ENCODE results near the gene LRCH3.

The LRCH3 gene

DNA sequence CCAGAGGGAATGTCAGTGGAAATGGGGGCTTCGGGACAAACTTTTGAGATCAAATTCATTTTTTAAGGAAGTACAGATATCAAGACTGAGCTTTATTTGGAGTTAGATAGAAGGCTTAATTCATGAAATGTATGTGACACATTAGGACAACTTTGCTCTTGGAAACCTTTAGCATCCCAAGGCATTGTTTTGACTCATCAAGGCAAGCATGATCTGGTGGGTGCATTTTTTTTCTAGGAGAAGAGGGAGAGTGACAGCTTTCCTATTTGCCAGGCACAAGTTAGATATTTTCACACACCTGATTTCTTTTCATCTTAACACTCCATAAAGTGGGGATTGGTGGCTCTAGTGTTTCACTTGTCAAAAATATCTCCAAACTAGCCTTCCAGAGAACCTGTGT is 97.5 kb downstream of the LRCH3 start:
- CTCF ChIA-PET, result interaction anchor here (0.9 kb wide), 1 partner anchor 17 kb away, joined by 5 read pairs; no protein-coding TSS in a partner anchor
- Histone ChIP-seq H3K4me1 (ENCODE audit: control insufficient read depth, insufficient read depth, low read length) (no peaks in the 10 kb centered on the region), H3K9me3 (ENCODE audit: control insufficient read depth, insufficient read depth, low read depth, low read length) (no peaks in the 10 kb centered on the region), H3K36me3 (ENCODE audit: control insufficient read depth in 2 of 2, insufficient read depth in 1 of 2, low read length in 2 of 2) (peaks cover 0 to 12% of the 10 kb centered on the region in 2 experiments; a peak in 1 of 3 replicates), H3K27ac (ENCODE audit: extremely low read depth, low read depth, low read length) (no peak overlapping the region), H3K4me3 (ENCODE audit: low read depth, low read length) (no peak overlapping the region)
- POLR2A ChIA-PET, result no interaction called here
- no peak for TF ChIP-seq ZXDB (tag by site-specific recombination; IDR thresholded peaks at IDR 0.05)
- no peak for TF ChIP-seq ZNF623 (tag by site-specific recombination; IDR thresholded peaks at IDR 0.05)
- TF ChIP-seq ZNF2 (tag by site-specific recombination; IDR thresholded peaks at IDR 0.05), result no peak
- TF ChIP-seq ZNF341 (tag by site-specific recombination; IDR thresholded peaks at IDR 0.05; ENCODE audit: low read depth), result no peak
- TF ChIP-seq GLI4 (tag by site-specific recombination; IDR thresholded peaks at IDR 0.05), result no peak
- no peak for TF ChIP-seq ZNF626 (tag by site-specific recombination; IDR thresholded peaks at IDR 0.05)

DNA sequence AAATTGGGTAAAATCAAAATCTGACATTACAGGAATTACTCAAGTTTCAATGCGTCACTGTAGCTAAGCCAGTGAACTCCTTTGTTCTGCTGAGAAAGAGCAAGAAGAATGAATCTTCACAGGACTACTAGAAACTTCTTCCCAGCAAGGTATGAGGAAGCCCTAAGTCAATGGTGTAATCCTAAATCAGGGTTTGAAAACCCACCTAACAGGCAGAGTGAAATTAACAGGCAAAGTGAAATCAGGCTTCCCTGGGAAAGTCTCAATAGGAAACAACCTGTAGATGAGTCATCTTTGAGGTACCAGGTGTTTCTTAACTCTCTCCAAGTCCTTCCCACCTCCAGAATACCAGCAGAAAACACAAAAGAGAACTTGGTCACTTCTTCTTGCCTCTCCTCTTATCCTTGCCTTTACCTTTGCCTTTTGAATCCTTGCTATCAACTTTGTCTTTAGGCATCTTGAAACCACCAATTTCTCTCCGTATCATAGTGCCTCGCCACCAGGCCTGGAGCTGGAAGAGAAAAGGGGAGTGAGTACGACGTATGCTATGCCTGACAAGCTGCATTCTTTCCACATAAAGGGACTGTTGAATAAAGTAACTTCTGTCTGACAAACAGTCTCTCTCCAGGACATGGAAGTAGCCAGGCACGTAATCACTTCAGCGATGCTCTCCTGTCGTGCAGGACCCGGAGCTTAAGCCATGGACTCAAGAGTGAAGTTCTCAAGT is 98.3 kb downstream of the LRCH3 start:
- Histone ChIP-seq H3K9me3 (ENCODE audit: control insufficient read depth, insufficient read depth, low read depth, low read length) (no peaks in the 10 kb centered on the region), H3K4me1 (ENCODE audit: control insufficient read depth, insufficient read depth, low read length) (no peaks in the 10 kb centered on the region), H3K4me3 (ENCODE audit: low read depth, low read length) (no peak overlapping the region), H3K36me3 (ENCODE audit: control insufficient read depth in 2 of 2, insufficient read depth in 1 of 2, low read length in 2 of 2) (peaks cover 0 to 7% of the 10 kb centered on the region in 2 experiments; a peak in 1 of 3 replicates), H3K27ac (ENCODE audit: extremely low read depth, low read depth, low read length) (no peak overlapping the region)
- POLR2A ChIA-PET, result no interaction called here
- CTCF ChIA-PET, result interaction anchor here (0.7 kb wide), 2 partner anchors 9 to 53 kb away, joined by 3 to 6 read pairs; no protein-coding TSS in a partner anchor
- TF ChIP-seq, protein P1, sequence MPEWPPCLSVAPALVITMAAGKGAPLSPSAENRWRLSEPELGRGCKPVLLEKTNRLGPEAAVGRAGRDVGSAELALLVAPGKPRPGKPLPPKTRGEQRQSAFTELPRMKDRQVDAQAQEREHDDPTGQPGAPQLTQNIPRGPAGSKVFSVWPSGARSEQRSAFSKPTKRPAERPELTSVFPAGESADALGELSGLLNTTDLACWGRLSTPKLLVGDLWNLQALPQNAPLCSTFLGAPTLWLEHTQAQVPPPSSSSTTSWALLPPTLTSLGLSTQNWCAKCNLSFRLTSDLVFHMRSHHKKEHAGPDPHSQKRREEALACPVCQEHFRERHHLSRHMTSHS (tag by site-specific recombination; IDR thresholded peaks at IDR 0.05), result no peak
- TF ChIP-seq SALL2 (tag by site-specific recombination; IDR thresholded peaks at IDR 0.05; ENCODE audit: borderline replicate concordance), result no peak
- TF ChIP-seq, protein P2, sequence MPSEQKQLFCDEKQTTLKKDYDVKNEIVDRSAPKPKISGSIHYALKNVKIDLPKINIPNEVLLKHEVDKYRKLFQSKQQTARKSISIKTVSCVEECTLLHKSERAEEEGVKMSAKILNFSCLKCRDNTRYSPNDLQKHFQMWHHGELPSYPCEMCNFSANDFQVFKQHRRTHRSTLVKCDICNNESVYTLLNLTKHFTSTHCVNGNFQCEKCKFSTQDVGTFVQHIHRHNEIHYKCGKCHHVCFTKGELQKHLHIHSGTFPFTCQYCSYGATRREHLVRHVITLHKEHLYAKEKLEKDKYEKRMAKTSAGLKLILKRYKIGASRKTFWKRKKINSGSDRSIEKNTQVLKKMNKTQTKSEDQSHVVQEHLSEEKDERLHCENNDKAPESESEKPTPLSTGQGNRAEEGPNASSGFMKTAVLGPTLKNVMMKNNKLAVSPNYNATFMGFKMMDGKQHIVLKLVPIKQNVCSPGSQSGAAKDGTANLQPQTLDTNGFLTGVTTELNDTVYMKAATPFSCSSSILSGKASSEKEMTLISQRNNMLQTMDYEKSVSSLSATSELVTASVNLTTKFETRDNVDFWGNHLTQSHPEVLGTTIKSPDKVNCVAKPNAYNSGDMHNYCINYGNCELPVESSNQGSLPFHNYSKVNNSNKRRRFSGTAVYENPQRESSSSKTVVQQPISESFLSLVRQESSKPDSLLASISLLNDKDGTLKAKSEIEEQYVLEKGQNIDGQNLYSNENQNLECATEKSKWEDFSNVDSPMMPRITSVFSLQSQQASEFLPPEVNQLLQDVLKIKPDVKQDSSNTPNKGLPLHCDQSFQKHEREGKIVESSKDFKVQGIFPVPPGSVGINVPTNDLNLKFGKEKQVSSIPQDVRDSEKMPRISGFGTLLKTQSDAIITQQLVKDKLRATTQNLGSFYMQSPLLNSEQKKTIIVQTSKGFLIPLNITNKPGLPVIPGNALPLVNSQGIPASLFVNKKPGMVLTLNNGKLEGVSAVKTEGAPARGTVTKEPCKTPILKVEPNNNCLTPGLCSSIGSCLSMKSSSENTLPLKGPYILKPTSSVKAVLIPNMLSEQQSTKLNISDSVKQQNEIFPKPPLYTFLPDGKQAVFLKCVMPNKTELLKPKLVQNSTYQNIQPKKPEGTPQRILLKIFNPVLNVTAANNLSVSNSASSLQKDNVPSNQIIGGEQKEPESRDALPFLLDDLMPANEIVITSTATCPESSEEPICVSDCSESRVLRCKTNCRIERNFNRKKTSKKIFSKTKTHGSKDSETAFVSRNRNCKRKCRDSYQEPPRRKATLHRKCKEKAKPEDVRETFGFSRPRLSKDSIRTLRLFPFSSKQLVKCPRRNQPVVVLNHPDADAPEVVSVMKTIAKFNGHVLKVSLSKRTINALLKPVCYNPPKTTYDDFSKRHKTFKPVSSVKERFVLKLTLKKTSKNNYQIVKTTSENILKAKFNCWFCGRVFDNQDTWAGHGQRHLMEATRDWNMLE (tag by site-specific recombination; conservative IDR thresholded peaks at IDR 0.05; ENCODE audit: low read depth), result no peak
- TF ChIP-seq, protein P3, sequence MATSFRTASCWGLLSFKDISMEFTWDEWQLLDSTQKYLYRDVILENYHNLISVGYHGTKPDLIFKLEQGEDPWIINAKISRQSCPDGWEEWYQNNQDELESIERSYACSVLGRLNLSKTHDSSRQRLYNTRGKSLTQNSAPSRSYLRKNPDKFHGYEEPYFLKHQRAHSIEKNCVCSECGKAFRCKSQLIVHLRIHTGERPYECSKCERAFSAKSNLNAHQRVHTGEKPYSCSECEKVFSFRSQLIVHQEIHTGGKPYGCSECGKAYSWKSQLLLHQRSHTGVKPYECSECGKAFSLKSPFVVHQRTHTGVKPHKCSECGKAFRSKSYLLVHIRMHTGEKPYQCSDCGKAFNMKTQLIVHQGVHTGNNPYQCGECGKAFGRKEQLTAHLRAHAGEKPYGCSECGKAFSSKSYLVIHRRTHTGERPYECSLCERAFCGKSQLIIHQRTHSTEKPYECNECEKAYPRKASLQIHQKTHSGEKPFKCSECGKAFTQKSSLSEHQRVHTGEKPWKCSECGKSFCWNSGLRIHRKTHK (tag by site-specific recombination; IDR thresholded peaks at IDR 0.05), result no peak
- TF ChIP-seq PRDM1 (tag by site-specific recombination; IDR thresholded peaks at IDR 0.05), result peak; percentile 74; the same call in 1 of the 2 replicates

DNA sequence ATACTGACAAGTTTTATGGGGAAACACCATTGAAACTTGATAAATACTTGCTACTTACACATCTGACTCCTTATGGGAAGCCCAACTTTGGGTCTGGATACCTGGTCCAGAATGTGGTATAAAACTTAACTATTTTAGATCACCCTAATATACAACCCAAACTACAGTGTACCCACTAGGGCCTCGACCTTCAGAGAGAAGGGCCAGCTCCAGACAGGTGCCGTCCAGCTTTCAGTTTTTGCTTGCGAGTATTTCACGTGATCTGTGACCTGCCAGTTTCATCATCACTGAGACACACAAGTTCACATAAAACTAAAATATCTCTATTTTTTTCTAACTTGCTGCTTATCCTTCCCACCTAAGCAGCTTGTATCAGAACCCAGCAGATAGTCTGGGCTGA is 99.6 kb downstream of the LRCH3 start:
- POLR2A ChIA-PET, result no interaction called here
- Histone ChIP-seq H3K4me3 (ENCODE audit: low read depth, low read length) (no peak overlapping the region), H3K27ac (ENCODE audit: extremely low read depth, low read depth, low read length) (no peak overlapping the region), H3K36me3 (ENCODE audit: control insufficient read depth in 2 of 2, insufficient read depth in 1 of 2, low read length in 2 of 2) (peaks cover 0 to 4% of the 10 kb centered on the region in 2 experiments; a peak in 1 of 3 replicates), H3K9me3 (ENCODE audit: control insufficient read depth, insufficient read depth, low read depth, low read length) (no peaks in the 10 kb centered on the region), H3K4me1 (ENCODE audit: control insufficient read depth, insufficient read depth, low read length) (no peaks in the 10 kb centered on the region)
- CTCF ChIA-PET, result interaction anchor here (0.7 kb wide), 1 partner anchor 293 kb away, joined by 3 read pairs; no protein-coding TSS in a partner anchor
- TF ChIP-seq, protein P4, sequence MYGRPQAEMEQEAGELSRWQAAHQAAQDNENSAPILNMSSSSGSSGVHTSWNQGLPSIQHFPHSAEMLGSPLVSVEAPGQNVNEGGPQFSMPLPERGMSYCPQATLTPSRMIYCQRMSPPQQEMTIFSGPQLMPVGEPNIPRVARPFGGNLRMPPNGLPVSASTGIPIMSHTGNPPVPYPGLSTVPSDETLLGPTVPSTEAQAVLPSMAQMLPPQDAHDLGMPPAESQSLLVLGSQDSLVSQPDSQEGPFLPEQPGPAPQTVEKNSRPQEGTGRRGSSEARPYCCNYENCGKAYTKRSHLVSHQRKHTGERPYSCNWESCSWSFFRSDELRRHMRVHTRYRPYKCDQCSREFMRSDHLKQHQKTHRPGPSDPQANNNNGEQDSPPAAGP (tag by site-specific recombination; IDR thresholded peaks at IDR 0.05), result no peak
- TF ChIP-seq ZNF558 (tag by site-specific recombination; IDR thresholded peaks at IDR 0.05) (no peak), ZNF776 (tag by site-specific recombination; IDR thresholded peaks at IDR 0.05; ENCODE audit: borderline replicate concordance) (no peak), ZNF2 (tag by site-specific recombination; IDR thresholded peaks at IDR 0.05) (no peak), ZNF19 (tag by site-specific recombination; IDR thresholded peaks at IDR 0.05; ENCODE audit: low read depth) (no peak), ZNF248 (tag by site-specific recombination; IDR thresholded peaks at IDR 0.05) (no peak), ZNF350 (tag by site-specific recombination; IDR thresholded peaks at IDR 0.05) (no peak), ZNF112 (tag by site-specific recombination; IDR thresholded peaks at IDR 0.05) (no peak)
- TF ChIP-seq, protein P5, sequence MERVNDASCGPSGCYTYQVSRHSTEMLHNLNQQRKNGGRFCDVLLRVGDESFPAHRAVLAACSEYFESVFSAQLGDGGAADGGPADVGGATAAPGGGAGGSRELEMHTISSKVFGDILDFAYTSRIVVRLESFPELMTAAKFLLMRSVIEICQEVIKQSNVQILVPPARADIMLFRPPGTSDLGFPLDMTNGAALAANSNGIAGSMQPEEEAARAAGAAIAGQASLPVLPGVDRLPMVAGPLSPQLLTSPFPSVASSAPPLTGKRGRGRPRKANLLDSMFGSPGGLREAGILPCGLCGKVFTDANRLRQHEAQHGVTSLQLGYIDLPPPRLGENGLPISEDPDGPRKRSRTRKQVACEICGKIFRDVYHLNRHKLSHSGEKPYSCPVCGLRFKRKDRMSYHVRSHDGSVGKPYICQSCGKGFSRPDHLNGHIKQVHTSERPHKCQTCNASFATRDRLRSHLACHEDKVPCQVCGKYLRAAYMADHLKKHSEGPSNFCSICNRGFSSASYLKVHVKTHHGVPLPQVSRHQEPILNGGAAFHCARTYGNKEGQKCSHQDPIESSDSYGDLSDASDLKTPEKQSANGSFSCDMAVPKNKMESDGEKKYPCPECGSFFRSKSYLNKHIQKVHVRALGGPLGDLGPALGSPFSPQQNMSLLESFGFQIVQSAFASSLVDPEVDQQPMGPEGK (tag by site-specific recombination; IDR thresholded peaks at IDR 0.05), result no peak

Data from HEK293 (cell line).